Measurements from ENCODE around the gene TOMM34. TPM values are rescaled to one million over a fixed set of nuclear protein-coding genes. Genes with fewer than 3 reads are reported as not detected.

The TOMM34 gene
- total RNA-seq, 1 donor from 2014 or later: 17.6 TPM

GRCh38 chr20:44979090-44979621, 19.0 kb upstream of the TOMM34 start:
- no peak for DNase-seq (ENCODE audit: low read depth)
- no peak for FAIRE-seq
- Histone ChIP-seq H3K36me3 (ENCODE audit: control insufficient read depth, insufficient read depth, low read length) (peaks cover 10% of the 10 kb centered on the region), H3K4me3 (ENCODE audit: low read depth, low read length) (no peak overlapping the region), H3K27me3 (ENCODE audit: control insufficient read depth, insufficient read depth, low read length) (no peaks in the 10 kb centered on the region)
- no peak for TF ChIP-seq CTCF (IDR thresholded peaks at IDR 0.05; ENCODE audit: insufficient read depth, low read length, severe bottlenecking)

GRCh38 chr20:44976698-44977097, 16.5 kb upstream of the TOMM34 start:
- Histone ChIP-seq H3K4me3 (ENCODE audit: low read depth, low read length) (no peak overlapping the region), H3K27me3 (ENCODE audit: control insufficient read depth, insufficient read depth, low read length) (no peaks in the 10 kb centered on the region), H3K36me3 (ENCODE audit: control insufficient read depth, insufficient read depth, low read length) (peaks cover 10% of the 10 kb centered on the region)
- DNase-seq (ENCODE audit: low read depth): no peak
- no peak for TF ChIP-seq CTCF (IDR thresholded peaks at IDR 0.05; ENCODE audit: insufficient read depth, low read length, severe bottlenecking)
- FAIRE-seq: no peak

GRCh38 chr20:44973053-44973452, 12.9 kb upstream of the TOMM34 start:
- no peak for FAIRE-seq
- no peak overlapping the region for H3K4me3 ChIP-seq (ENCODE audit: low read depth, low read length)
- no peak for TF ChIP-seq CTCF (IDR thresholded peaks at IDR 0.05; ENCODE audit: insufficient read depth, low read length, severe bottlenecking)
- DNase-seq (ENCODE audit: low read depth): no peak
- H3K36me3 ChIP-seq (ENCODE audit: control insufficient read depth, insufficient read depth, low read length): peaks cover 6% of the 10 kb centered on the region
- no peaks in the 10 kb centered on the region for H3K27me3 ChIP-seq (ENCODE audit: control insufficient read depth, insufficient read depth, low read length)

GRCh38 chr20:44970243-44970757, 10.1 kb upstream of the TOMM34 start:
- DNase-seq (ENCODE audit: low read depth): no peak
- Histone ChIP-seq H3K4me3 (ENCODE audit: low read depth, low read length) (no peak overlapping the region), H3K36me3 (ENCODE audit: control insufficient read depth, insufficient read depth, low read length) (peaks cover 6% of the 10 kb centered on the region), H3K27me3 (ENCODE audit: control insufficient read depth, insufficient read depth, low read length) (no peaks in the 10 kb centered on the region)
- no peak for TF ChIP-seq CTCF (IDR thresholded peaks at IDR 0.05; ENCODE audit: insufficient read depth, low read length, severe bottlenecking)
- FAIRE-seq: no peak

- Histone ChIP-seq H3K4me3 (ENCODE audit: low read depth, low read length) (no peak overlapping the region), H3K36me3 (ENCODE audit: control insufficient read depth, insufficient read depth, low read length) (peaks cover 2% of the 10 kb centered on the region), H3K27me3 (ENCODE audit: control insufficient read depth, insufficient read depth, low read length) (no peaks in the 10 kb centered on the region)
- no peak for DNase-seq (ENCODE audit: low read depth)
- TF ChIP-seq CTCF (IDR thresholded peaks at IDR 0.05; ENCODE audit: insufficient read depth, low read length, severe bottlenecking): no peak
- no peak for FAIRE-seq
These were observed 9.2 kb upstream of the TOMM34 start for GRCh38 chr20:44969300-44969894.

Measured in bronchial epithelial cell (primary cell).